Heart left ventricle (tissue), 16 donors: Measurements from ENCODE around the gene NEUROD6. TPM values are rescaled to one million over a fixed set of nuclear protein-coding genes. Genes with fewer than 3 reads are reported as not detected.

Experiments
- ATAC-seq, 4 donors: fragments of 200-7000 bp; cut with Tn5 transposase; one replicate each; pipeline ENCODE4 v1.9.1; 2020 to 2022; ENCODE audit warnings: moderate library complexity in 4 of 4, mild to moderate bottlenecking in 3 of 4, moderate number of reproducible peaks in 1 of 4
- DNase-seq, 5 donors: peaks; one replicate each; pipeline ENCODE4 v3.0.0-alpha.2; 2020
- H3K27ac ChIP-seq, 12 donors: fragments of 200-600 bp; sonication (generic) in 4 of 12; one replicate each; pipeline versions ENCODE4 v1.5.0 to v1.8.0; 2016 to 2022; ENCODE audit warnings: mild to moderate bottlenecking in 2 of 12
- H3K27me3 ChIP-seq, 9 donors: fragments of 200-600 bp; sonication (generic) in 2 of 9; one replicate each; pipeline versions ENCODE4 v1.5.1 to v1.8.0; 2016 to 2022; ENCODE audit warnings: mild to moderate bottlenecking in 3 of 9
- H3K36me3 ChIP-seq, 9 donors: fragments of 200-600 bp; sonication (generic) in 2 of 9; one replicate each; pipeline versions ENCODE4 v1.5.0 to v1.8.0; 2018 to 2022; ENCODE audit warnings: mild to moderate bottlenecking in 2 of 9
- H3K4me1 ChIP-seq, 12 donors: fragments of 200-600 bp; sonication (generic) in 4 of 12; one replicate each; pipeline versions ENCODE4 v1.5.0 to v1.8.0; 2016 to 2022; ENCODE audit warnings: mild to moderate bottlenecking in 3 of 12
- H3K4me3 ChIP-seq, 12 donors: fragments of 200-600 bp; sonication (generic) in 4 of 12; one replicate each; pipeline versions ENCODE4 v1.5.0 to v1.8.0; 2017 to 2022; ENCODE audit warnings: mild to moderate bottlenecking in 9 of 12, moderate library complexity in 4 of 12
- H3K9me3 ChIP-seq, 12 donors: fragments of 200-600 bp; sonication (generic) in 4 of 12; one replicate each; pipeline versions ENCODE4 v1.5.0 to v1.8.0; 2016 to 2022; ENCODE audit warnings: mild to moderate bottlenecking in 1 of 12
- POLR2A ChIP-seq, 2 donors: fragments of 450-650 bp; IDR thresholded peaks; one replicate each; pipeline ENCODE4 v1.6.1; 2017; ENCODE audit warnings: antibody characterized with exemption in 2 of 2, mild to moderate bottlenecking in 2 of 2, moderate library complexity in 2 of 2
- WGBS, 4 donors: extraction: QIAGEN DNeasy Blood & Tissue Kit in 2 of 4; methylation state at CpG; one replicate each; pipeline versions ENCODE4 v1.1.5 to v1.1.7; 2013 to 2018; 5-methylcytosine and 5-hydroxymethylcytosine counted together
- intact Hi-C, 10 donors: fragments of 100-400 bp; cut with DNase I; formaldehyde crosslinking; loops; one replicate each; pipeline versions ENCODE4 v1.11.1 to v1.14.2; 2022
- polyA plus RNA-seq, 2 donors: library from polyadenylated mRNA; stranded (reverse); fragments of 200-250 nt; gene quantifications; one replicate each; pipeline ENCODE4 v1.2.3, GENCODE V29; 2013
- total RNA-seq, 9 donors: library from RNA; depleted of rRNA in 2 of 9; stranded (reverse); fragments of >200 nt in 2 of 9; fragmentation: NEBNext Ultra II Directional in 3 of 9; extraction: Animal tissue kit (Norgen Biotek cat#: 25700) in 3 of 9; gene quantifications; one replicate each; pipeline versions ENCODE4 v1.1.0 to v1.2.4, GENCODE V29; 2016 to 2023
- TF ChIP-seq, protein P1 (sequence below), 12 donors: fragments of 200-600 bp; sonication (generic) in 4 of 12; IDR thresholded peaks; one replicate each; pipeline versions ENCODE4 v1.5.0 to v1.8.0; 2018 to 2022; ENCODE audit warnings: antibody characterized with exemption in 12 of 12, mild to moderate bottlenecking in 5 of 12
- donor health status: ischemic (EF 13 %, LVEDD 7.1; RV severe dilation, severe dysfunction).
- donor health status: healthy with polysubstance abuse.
- donor health status: DM: no; HTN: yes; CAD: no.
- donor health status: DM: no; HTN: no; CAD: no.
- donor health status: ischemic (EF 25% LVEDD 6.9; RV normal size, moderate dysfunction).
- donor health status: ischemic (EF 25% LVEDD 5.7; RV mildly dilated, moderate dysfunction).
- donor health status: healthy.
- donor health status: DM: yes; HTN: yes; CAD: no.
- donor health status: ischemic (EF 35%, LVEDD 5.7; RV mildly dilated, moderate dysfunction).
- donor health status: nonischemic (EF 11% LVEDD 7.7; RV severe dilation, severe dysfunction).
- donor health status: DM: yes; HTN: yes; CAD: no.
- donor health status: PGD.
- donor health status: ischemic (EF 29% LVEDD 5.4; RV normal size, mild dysfunction).
- donor health status: nonischemic (EF 23%, LVEDD 6.1; RV moderate dilation, normal function).

NEUROD6 gene
- total and polyA plus RNA-seq, 11 donors = not detected

- H3K9me3 ChIP-seq = peaks cover 0 to 2% (median 0%) of the 10 kb centered on the region in 12 donors
Measured at GRCh38 chr7:31290601-31291000, 49.9 kb downstream of the NEUROD6 start.

More at GRCh38 chr7:31290601-31291000, 49.9 kb downstream of the NEUROD6 start:
- Histone ChIP-seq H3K27ac (no peak overlapping the region), H3K27me3 (peaks cover 0 to 14% (median 0%) of the 10 kb centered on the region in 9 donors), H3K4me1 (no peaks in the 10 kb centered on the region), H3K36me3 (no peaks in the 10 kb centered on the region), H3K4me3 (no peak overlapping the region)
- WGBS, 4 donors = 65 to 89% (median 75%) methylated on average over 2 of the region's 2 CpGs
- no peak for DNase-seq
- TF ChIP-seq POLR2A (IDR thresholded peaks at IDR 0.05) = no peak
- TF ChIP-seq, protein P1, sequence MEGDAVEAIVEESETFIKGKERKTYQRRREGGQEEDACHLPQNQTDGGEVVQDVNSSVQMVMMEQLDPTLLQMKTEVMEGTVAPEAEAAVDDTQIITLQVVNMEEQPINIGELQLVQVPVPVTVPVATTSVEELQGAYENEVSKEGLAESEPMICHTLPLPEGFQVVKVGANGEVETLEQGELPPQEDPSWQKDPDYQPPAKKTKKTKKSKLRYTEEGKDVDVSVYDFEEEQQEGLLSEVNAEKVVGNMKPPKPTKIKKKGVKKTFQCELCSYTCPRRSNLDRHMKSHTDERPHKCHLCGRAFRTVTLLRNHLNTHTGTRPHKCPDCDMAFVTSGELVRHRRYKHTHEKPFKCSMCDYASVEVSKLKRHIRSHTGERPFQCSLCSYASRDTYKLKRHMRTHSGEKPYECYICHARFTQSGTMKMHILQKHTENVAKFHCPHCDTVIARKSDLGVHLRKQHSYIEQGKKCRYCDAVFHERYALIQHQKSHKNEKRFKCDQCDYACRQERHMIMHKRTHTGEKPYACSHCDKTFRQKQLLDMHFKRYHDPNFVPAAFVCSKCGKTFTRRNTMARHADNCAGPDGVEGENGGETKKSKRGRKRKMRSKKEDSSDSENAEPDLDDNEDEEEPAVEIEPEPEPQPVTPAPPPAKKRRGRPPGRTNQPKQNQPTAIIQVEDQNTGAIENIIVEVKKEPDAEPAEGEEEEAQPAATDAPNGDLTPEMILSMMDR (IDR thresholded peaks at IDR 0.05) = no peak
- intact Hi-C loops = no loop called here
- no peak for ATAC-seq

Other genes with a start within 250 kb of the NEUROD6 start
- under 1 TPM in 1 of 9 donors, not detected in 8; 0.19 TPM for gene ITPRID1, start 173.4 kb upstream of the NEUROD6 start, total RNA-seq
- gene ITPRID1, start 173.4 kb upstream of the NEUROD6 start, polyA plus RNA-seq = not detected